Psoas muscle (tissue), 8 donors: ENCODE results near the gene TEX19. TPM values are rescaled to one million over a fixed set of nuclear protein-coding genes. Genes with fewer than 3 reads are reported as not detected.
A peak's percentile ranks its signal among the peaks of the same experiment; 100 is the strongest.

Experiments
- ATAC-seq, 4 donors: fragments of 200-7000 bp; cut with Tn5 transposase; one replicate each; pipeline ENCODE4 v1.9.1; 2020; ENCODE audit warnings: moderate library complexity in 3 of 4, mild to moderate bottlenecking in 2 of 4
- DNase-seq, 2 donors: peaks; one replicate each; pipeline ENCODE4 v3.0.0-alpha.2; 2020
- H3K27ac ChIP-seq: fragments of 200-600 bp; one replicate; pipeline ENCODE4 v1.8.0; 2022
- H3K27me3 ChIP-seq, 3 donors: fragments of 200-600 bp in 1 of 3; one replicate each; pipeline versions ENCODE4 v1.6.1 to v1.8.0; 2013 to 2022; ENCODE audit warnings: low read length in 2 of 3, mild to moderate bottlenecking in 2 of 3, moderate library complexity in 1 of 3; ENCODE audit not compliant: insufficient read depth in 3 of 3
- H3K36me3 ChIP-seq, 2 donors: fragments of 200-600 bp in 1 of 2; one replicate each; pipeline versions ENCODE4 v1.6.1 to v1.8.0; 2013 to 2022; ENCODE audit warnings: low read depth in 1 of 2, mild to moderate bottlenecking in 1 of 2, moderate library complexity in 1 of 2; ENCODE audit not compliant: insufficient read depth in 1 of 2
- H3K4me1 ChIP-seq: fragments of 200-600 bp; one replicate; pipeline ENCODE4 v1.8.0; 2022
- H3K4me3 ChIP-seq: fragments of 200-600 bp; one replicate; pipeline ENCODE4 v1.8.0; 2022; ENCODE audit warnings: mild to moderate bottlenecking
- H3K9me3 ChIP-seq: fragments of 200-600 bp; one replicate; pipeline ENCODE4 v1.8.0; 2022
- WGBS, 3 donors: extraction: QIAGEN DNeasy Blood & Tissue Kit; methylation state at CpG; one replicate each; pipeline versions ENCODE4 v1.1.6 to v1.1.7; 2013; 5-methylcytosine and 5-hydroxymethylcytosine counted together
- intact Hi-C, 2 donors: fragments of 100-400 bp; cut with DNase I; formaldehyde crosslinking; loops; one replicate each; pipeline versions ENCODE4 v1.11.0 to v1.14.2; 2022
- polyA plus RNA-seq, 3 donors: library from polyadenylated mRNA; stranded (reverse); fragments of 200-250 nt; gene quantifications; one replicate each; pipeline ENCODE4 v1.2.3, GENCODE V29; 2013
- total RNA-seq, 4 donors: library from RNA; stranded (reverse); fragmentation: NEBNext Ultra II Directional in 2 of 4; extraction: Animal tissue kit (Norgen Biotek cat#: 25700) in 2 of 4; gene quantifications; one replicate each; pipeline versions ENCODE4 v1.2.1 to v1.2.4, GENCODE V29; 2021 to 2023
- TF ChIP-seq, protein P1 (sequence below): fragments of 200-600 bp; IDR thresholded peaks from one replicate; pipeline ENCODE4 v1.8.0; 2022; ENCODE audit warnings: antibody characterized with exemption
- donor health status: healthy with polysubstance abuse.
- donor health status: DM: no; HTN: no; CAD: no; lungs with moderate emphysema.
- donor health status: Bipolar disorder and iron deficiency.
- donor health status: healthy.
- donor health status: DM: yes; HTN: yes; CAD: no.
- donor health status: DM: no; HTN: no; CAD: no.
- donor health status: DM: no; HTN: no; CAD: no.
- donor health status: DM: yes; HTN: yes; CAD: no.

Gene TEX19
- total and polyA plus RNA-seq, 7 donors = 0.07 to 0.35 (median 0.17) TPM; not detected in 2

DNA sequence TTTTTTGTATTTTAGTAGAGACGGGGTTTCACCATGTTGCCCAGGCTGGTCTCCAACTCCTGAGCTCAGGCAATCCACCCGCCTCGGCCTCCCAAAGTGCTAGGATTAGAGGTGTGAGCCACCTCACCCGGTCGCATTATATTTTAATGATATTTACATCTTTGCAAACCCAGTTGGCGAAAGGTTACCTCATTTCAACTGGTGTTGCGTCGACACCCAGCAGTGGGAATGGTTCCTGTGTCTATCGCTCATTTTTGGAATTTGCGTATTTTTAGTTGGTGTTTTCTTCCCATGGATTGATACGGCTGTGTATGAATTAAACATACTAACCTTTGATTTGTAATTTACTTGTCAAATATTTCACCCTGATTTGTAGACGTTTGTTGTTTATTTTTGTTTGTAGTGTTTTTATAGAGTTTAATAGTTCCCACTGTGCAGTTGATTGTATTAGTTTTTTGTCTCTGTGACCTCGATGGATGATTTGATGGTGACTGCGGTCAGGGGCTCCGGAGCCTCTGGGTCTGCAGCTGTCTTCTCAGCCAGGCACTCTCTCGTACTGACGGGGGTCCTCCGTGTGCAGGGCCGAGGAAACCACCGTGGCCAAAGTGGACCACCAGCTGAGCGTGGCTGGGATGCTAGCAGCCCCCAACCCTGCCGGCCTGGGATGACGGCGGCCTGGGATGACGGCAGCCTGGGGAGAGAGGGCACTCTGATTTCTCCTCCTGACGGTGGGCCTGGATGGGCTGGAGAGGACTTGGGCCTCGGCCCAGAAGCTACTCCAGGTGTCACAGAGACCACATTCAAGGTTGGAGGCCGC is 45.6 kb upstream of the TEX19 start:
- Histone ChIP-seq H3K36me3 (no peaks in the 10 kb centered on the region), H3K27me3 (peaks cover 0 to 21% (median 11%) of the 10 kb centered on the region in 3 donors), H3K4me1 (no peaks in the 10 kb centered on the region), H3K4me3 (no peak overlapping the region), H3K27ac (no peak overlapping the region), H3K9me3 (no peaks in the 10 kb centered on the region)
- ATAC-seq (no peak), DNase-seq (no peak)
- TF ChIP-seq, protein P1, sequence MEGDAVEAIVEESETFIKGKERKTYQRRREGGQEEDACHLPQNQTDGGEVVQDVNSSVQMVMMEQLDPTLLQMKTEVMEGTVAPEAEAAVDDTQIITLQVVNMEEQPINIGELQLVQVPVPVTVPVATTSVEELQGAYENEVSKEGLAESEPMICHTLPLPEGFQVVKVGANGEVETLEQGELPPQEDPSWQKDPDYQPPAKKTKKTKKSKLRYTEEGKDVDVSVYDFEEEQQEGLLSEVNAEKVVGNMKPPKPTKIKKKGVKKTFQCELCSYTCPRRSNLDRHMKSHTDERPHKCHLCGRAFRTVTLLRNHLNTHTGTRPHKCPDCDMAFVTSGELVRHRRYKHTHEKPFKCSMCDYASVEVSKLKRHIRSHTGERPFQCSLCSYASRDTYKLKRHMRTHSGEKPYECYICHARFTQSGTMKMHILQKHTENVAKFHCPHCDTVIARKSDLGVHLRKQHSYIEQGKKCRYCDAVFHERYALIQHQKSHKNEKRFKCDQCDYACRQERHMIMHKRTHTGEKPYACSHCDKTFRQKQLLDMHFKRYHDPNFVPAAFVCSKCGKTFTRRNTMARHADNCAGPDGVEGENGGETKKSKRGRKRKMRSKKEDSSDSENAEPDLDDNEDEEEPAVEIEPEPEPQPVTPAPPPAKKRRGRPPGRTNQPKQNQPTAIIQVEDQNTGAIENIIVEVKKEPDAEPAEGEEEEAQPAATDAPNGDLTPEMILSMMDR = no peak
- WGBS, 3 donors = 71 to 77% (median 77%) methylated on average over 28 of the region's 28 CpGs
- intact Hi-C loops = no loop called here

DNA sequence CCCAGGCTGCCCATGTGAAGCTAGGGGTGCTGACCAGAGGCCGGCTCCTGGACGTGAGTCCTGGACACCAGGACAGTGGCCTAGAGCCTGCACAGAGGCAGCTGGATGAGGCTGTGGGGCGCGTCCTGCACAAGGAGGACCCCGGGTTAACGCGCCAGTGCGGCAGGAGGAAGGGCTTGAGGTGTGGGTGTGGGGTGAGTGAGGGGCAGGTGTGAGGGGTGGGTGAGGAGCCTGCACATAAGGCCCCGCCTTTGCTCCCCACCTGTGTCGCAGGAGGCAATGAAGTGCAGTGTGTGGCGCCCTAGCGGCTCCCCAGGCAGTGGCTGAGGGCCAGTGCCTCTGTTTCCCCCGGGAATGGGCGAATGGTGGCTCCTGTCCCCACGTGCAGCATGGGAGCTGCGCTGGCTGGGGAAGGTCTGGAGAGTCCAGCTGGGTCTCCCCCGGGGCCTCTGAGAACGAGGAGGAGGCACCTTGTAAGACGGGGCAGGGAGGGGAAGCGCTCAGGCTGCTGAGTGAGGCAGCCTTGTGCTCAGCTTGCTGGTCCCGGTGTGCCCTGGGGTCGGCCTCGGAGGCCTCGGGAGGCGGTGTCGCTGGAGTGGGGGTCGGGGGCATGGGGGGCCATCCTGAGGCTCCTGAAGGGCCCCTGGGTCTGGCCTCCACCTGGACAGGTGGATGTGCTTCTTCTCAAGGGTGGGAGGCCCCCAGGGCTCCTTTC is 44.9 kb upstream of the TEX19 start:
- ATAC-seq (no peak), DNase-seq (no peak)
- H3K4me3 ChIP-seq = no peak overlapping the region
- H3K4me1 ChIP-seq = no peaks in the 10 kb centered on the region
- TF ChIP-seq, protein P1 = no peak
- no peaks in the 10 kb centered on the region for H3K36me3 ChIP-seq
- H3K27me3 ChIP-seq = peaks cover 0 to 21% (median 11%) of the 10 kb centered on the region in 3 donors
- intact Hi-C loops = no loop called here
- no peak overlapping the region for H3K27ac ChIP-seq
- no peaks in the 10 kb centered on the region for H3K9me3 ChIP-seq
- WGBS, 3 donors = 72 to 76% (median 73%) methylated on average over 27 of the region's 27 CpGs

DNA sequence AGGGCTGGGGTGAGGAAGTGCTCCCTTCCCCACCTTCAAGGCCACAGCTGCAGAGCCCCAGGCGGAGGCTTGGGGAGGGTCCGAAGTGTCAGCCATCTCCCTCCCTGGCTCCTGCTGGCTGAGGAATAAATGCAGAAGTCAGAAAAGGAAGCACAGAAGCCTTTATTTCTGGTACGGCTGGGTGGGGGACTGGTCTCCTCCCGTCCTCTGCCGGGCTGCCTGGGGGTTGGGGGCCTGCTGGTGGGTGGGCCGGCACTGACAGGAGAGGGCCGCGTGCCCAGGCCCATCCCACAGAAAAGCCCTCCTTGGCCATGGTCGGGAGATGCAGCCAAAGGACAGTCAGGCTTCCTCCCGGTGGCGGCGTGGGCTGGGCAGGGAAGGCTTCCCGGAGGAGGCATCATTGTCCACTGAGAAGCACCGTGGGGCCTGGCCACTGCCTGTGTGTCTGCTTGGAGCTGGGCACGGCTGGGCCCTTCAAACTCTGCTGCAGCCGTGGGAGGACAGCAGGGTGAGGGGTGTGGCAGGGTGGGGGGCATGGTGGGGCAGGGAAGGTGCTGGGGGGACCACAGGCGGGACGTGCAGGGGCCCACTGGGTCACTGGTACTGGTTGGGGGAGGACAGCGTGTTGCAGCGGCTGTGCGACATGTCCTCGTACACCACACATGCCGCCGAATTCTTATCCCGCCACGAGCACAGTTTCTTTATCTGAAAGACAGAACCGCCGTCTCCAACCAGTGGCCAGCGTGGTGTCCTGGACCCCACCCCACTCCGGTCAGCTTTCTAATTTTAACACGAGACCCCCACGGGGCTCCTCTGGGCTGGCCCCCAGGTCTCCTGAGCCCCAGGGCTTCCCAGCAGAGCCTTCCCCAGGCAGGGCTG is 44.1 kb upstream of the TEX19 start:
- TF ChIP-seq, protein P1 = no peak
- H3K27me3 ChIP-seq = peaks cover 0 to 21% (median 11%) of the 10 kb centered on the region in 3 donors
- intact Hi-C loops = loop anchor here in 1 of 2 donors (5.0 kb wide), 1 partner anchor 68 kb away; no protein-coding TSS in a partner anchor
- WGBS, 3 donors = 58 to 60% (median 59%) methylated on average over 25 to 32 of the region's 32 CpGs
- H3K27ac ChIP-seq = no peak overlapping the region
- no peaks in the 10 kb centered on the region for H3K4me1 ChIP-seq
- no peak overlapping the region for H3K4me3 ChIP-seq
- no peaks in the 10 kb centered on the region for H3K9me3 ChIP-seq
- no peaks in the 10 kb centered on the region for H3K36me3 ChIP-seq
- DNase-seq = no peak
- no peak for ATAC-seq

DNA sequence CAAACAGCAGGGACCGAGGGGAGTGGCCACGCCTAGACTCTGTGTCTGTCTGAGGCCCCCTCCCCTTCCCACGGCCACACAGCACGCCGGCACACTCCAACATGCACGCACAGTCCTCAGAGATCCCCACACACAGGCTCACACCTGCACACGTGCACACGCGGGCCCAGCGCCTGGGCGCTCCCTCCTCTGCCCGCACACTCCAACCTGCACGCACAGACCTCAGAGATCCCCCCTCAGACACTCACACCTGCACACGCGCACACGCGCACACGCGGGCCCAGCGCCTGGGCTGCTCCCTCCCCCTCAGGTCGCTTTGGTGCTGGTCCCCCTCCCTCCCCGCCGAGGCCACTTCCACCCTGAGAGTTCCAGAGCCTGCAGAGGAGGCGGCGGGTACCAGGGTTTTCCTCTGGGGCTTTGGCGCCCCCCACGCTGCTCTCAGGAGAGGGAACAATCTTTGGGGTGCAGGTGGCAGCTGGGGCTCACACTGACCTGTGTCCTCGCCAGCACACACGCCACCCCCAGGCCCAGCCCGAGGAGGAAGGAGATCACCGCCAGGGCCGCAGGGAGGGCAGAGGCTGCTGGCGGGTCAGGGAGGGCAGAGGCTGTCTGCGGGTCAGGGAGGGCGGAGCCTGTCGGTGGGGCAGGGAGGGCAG is 43.2 kb upstream of the TEX19 start:
- WGBS, 3 donors = 24 to 28% (median 26%) methylated on average over 32 to 36 of the region's 36 CpGs
- Histone ChIP-seq H3K4me1 (no peaks in the 10 kb centered on the region), H3K4me3 (peak overlapping the region; percentile 4), H3K27ac (no peak overlapping the region), H3K27me3 (peaks cover 0 to 21% (median 11%) of the 10 kb centered on the region in 3 donors), H3K9me3 (no peaks in the 10 kb centered on the region), H3K36me3 (no peaks in the 10 kb centered on the region)
- ATAC-seq = peak in 2 of 4 donors; percentile 20 to 35
- no peak for DNase-seq
- TF ChIP-seq, protein P1 = no peak
- intact Hi-C loops = loop anchor here (2.0 to 5.0 kb wide), 2 partner anchors 13 to 69 kb away; no protein-coding TSS in a partner anchor
